CD4-positive, alpha-beta T cell (primary cell): ENCODE measurements around the gene PEAK3. TPM values are rescaled to one million over a fixed set of nuclear protein-coding genes. Genes with fewer than 3 reads are reported as not detected.

ENCODE experiments used
- ATAC-seq: fragments of 200-7000 bp; cut with Tn5 transposase; one replicate; pipeline ENCODE4 v1.10.0; 2022; ENCODE audit warnings: mild to moderate bottlenecking; ENCODE audit not compliant: poor library complexity
- CTCF ChIA-PET: fragments of 350-600 bp; sonication (Branson Sonifier 250); formaldehyde crosslinking; loops from one replicate; lab custom pipeline; 2021; ENCODE audit warnings: antibody characterized with exemption, inconsistent platforms; lab: Charles Lee
- POLR2A ChIA-PET: fragments of 350-600 bp; sonication (Branson Sonifier 250); formaldehyde crosslinking; loops from one replicate; lab custom pipeline; 2021; ENCODE audit warnings: antibody characterized with exemption, inconsistent platforms; lab: Charles Lee
- DNase-seq, 14 experiments: peaks; one replicate each; pipeline ENCODE4 v3.0.0-alpha.2; 2013 to 2020; ENCODE audit warnings: mixed read lengths in 2 of 14
- H3K27ac ChIP-seq, 2 donors: one replicate each; pipeline versions ENCODE4 v1.5.1 to v1.7.0; 2013; ENCODE audit warnings: low read length in 2 of 2, low read depth in 1 of 2, mild to moderate bottlenecking in 1 of 2
- H3K27me3 ChIP-seq, 2 experiments: 1 replicate in 1 of 2; 2 replicates in 1 of 2; pipeline versions ENCODE4 v1.6.1 to v1.7.0; 2013; ENCODE audit warnings: low read length in 2 of 2, control low read depth in 1 of 2, mild to moderate bottlenecking in 1 of 2, moderate library complexity in 1 of 2; ENCODE audit not compliant: insufficient read depth in 2 of 2, control insufficient read depth in 1 of 2
- H3K36me3 ChIP-seq: one replicate; pipeline ENCODE4 v1.6.1; 2013; ENCODE audit warnings: low read length, control low read depth; ENCODE audit not compliant: insufficient read depth
- H3K4me1 ChIP-seq: one replicate; pipeline ENCODE4 v1.6.1; 2013; ENCODE audit warnings: low read length, control low read depth; ENCODE audit not compliant: insufficient read depth
- H3K4me3 ChIP-seq: one replicate; pipeline ENCODE4 v1.5.1; 2013; ENCODE audit warnings: mild to moderate bottlenecking, low read length, moderate library complexity
- H3K9me3 ChIP-seq, 2 experiments: 1 replicate in 1 of 2; 2 replicates in 1 of 2; pipeline versions ENCODE4 v1.6.1 to v1.7.0; 2013; ENCODE audit warnings: low read length in 2 of 2, mild to moderate bottlenecking in 2 of 2, control low read depth in 1 of 2, moderate library complexity in 1 of 2; ENCODE audit not compliant: control insufficient read depth in 1 of 2, insufficient read depth in 1 of 2
- H3K27ac Mint-ChIP-seq: one replicate; pipeline ENCODE4 v1.8.0; 2020; ENCODE audit warnings: mixed read lengths
- H3K27me3 Mint-ChIP-seq: one replicate; pipeline ENCODE4 v1.8.0; 2021; ENCODE audit warnings: mixed read lengths
- H3K36me3 Mint-ChIP-seq: one replicate; pipeline ENCODE4 v1.8.0; 2021; ENCODE audit warnings: low read depth, mixed read lengths
- H3K4me1 Mint-ChIP-seq: one replicate; pipeline ENCODE4 v1.8.0; 2021; ENCODE audit warnings: low read depth, mixed read lengths
- H3K4me3 Mint-ChIP-seq: one replicate; pipeline ENCODE4 v1.8.0; 2020; ENCODE audit warnings: mild to moderate bottlenecking, mixed read lengths
- H3K9me3 Mint-ChIP-seq: one replicate; pipeline ENCODE4 v1.8.0; 2020; ENCODE audit warnings: mixed read lengths
- CTCF ChIP-seq: fragments of 200-600 bp; IDR thresholded peaks from one replicate; pipeline ENCODE4 v1.8.0; 2022; ENCODE audit warnings: antibody characterized with exemption, mild to moderate bottlenecking
- intact Hi-C, 2 experiments: fragments of 100-400 bp; cut with DNase I in 1 of 2; cut with micrococcal nuclease in 1 of 2; formaldehyde crosslinking; loops; one replicate each; pipeline versions ENCODE4 v1.15.1 to v1.9.0; 2023 to 2025; cut with DNase I, micrococcal nuclease
- total RNA-seq, 174 experiments: library from RNA in 2 of 174; stranded (reverse) in 2 of 174; gene quantifications; one replicate each; pipeline ENCODE4 v1.2.3 and lab custom pipeline; 2021 to 2026

The PEAK3 gene
- total RNA-seq, 2 experiments from 2014 or later: not detected

DNA sequence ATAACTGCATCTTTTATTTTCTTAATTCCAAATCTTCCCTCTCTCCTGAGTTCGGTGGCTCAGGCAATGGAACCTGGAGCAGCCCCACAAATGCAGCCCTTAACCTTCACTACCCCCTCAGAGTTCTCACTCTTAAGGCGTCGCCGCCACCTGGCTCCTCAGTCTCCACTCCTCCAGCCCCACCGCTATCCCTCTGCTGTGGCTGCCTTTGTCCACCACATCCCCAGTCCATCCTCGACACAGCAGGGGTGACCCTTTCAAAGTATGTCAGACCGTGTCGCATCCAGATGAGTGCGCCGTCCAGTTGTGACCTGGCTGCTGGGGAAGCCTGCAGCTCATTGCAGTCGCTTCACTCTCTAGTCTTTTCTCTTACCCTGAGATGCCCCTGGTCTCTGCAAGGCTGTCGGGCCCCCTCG is 47.5 kb upstream of the PEAK3 start:
- H3K36me3 Mint-ChIP-seq: peaks cover 43% of the 10 kb centered on the region
- peak overlapping the region; percentile 93 for H3K4me3 Mint-ChIP-seq
- CTCF ChIA-PET: no interaction called here
- Histone ChIP-seq H3K9me3 (no peaks in the 10 kb centered on the region), H3K27me3 (no peaks in the 10 kb centered on the region), H3K4me3 (peak overlapping the region; percentile 96), H3K27ac (no peak overlapping the region), H3K36me3 (peaks cover 18% of the 10 kb centered on the region), H3K4me1 (peaks cover 78% of the 10 kb centered on the region)
- POLR2A ChIA-PET: no interaction called here
- peaks cover 72% of the 10 kb centered on the region for H3K4me1 Mint-ChIP-seq
- H3K9me3 Mint-ChIP-seq: no peaks in the 10 kb centered on the region
- peak overlapping the region; percentile 93 for H3K27ac Mint-ChIP-seq
- ATAC-seq (no peak), DNase-seq (no peak)
- no peak for TF ChIP-seq CTCF
- no peaks in the 10 kb centered on the region for H3K27me3 Mint-ChIP-seq
- intact Hi-C loops: loop anchor here (5.0 kb wide), 5 partner anchors 37 to 177 kb away; partner anchors contain the start of genes AP3D1 (in 1 of the 2) and TIMM13 (in 1 of the 2)

GRCh38 chr19:2329149-2329478 is 47.1 kb upstream of the PEAK3 start:
- Mint-ChIP-seq H3K27ac (peak overlapping the region; percentile 93), H3K27me3 (no peaks in the 10 kb centered on the region), H3K4me3 (peak overlapping the region; percentile 93), H3K4me1 (peaks cover 74% of the 10 kb centered on the region), H3K36me3 (peaks cover 47% of the 10 kb centered on the region), H3K9me3 (no peaks in the 10 kb centered on the region)
- intact Hi-C loops: loop anchor here (5.0 kb wide), 5 partner anchors 37 to 177 kb away; partner anchors contain the start of genes AP3D1 (in 1 of the 2) and TIMM13 (in 1 of the 2)
- H3K27me3 ChIP-seq: no peaks in the 10 kb centered on the region
- POLR2A ChIA-PET: interaction anchor here (1.7 kb wide), 1 partner anchor 40 kb away, joined by 7 read pairs; no protein-coding TSS in a partner anchor
- peaks cover 22% of the 10 kb centered on the region for H3K36me3 ChIP-seq
- peak overlapping the region; percentile 96 for H3K4me3 ChIP-seq
- no peaks in the 10 kb centered on the region for H3K9me3 ChIP-seq
- DNase-seq: no peak
- H3K4me1 ChIP-seq: peaks cover 76% of the 10 kb centered on the region
- H3K27ac ChIP-seq: no peak overlapping the region
- no peak for ATAC-seq
- no peak for TF ChIP-seq CTCF
- CTCF ChIA-PET: no interaction called here

GRCh38 chr19:2328401-2329148 is 46.6 kb upstream of the PEAK3 start, which contains the start of the genes LSM7 and SPPL2B:
LSM7 (minus strand) TSS chr19:2328586; CDS start chr19:2328566, 20 bp downstream.
SPPL2B (plus strand) TSS chr19:2328684; CDS start chr19:2328710, 26 bp downstream.
- Histone ChIP-seq H3K27me3 (no peaks in the 10 kb centered on the region), H3K9me3 (no peaks in the 10 kb centered on the region), H3K36me3 (peaks cover 26% of the 10 kb centered on the region), H3K4me1 (peaks cover 70% of the 10 kb centered on the region), H3K4me3 (peak within 1 kb of the TSS; percentile 96), H3K27ac (peak within 1 kb of the TSS; percentile 57 to 78)
- peak within 1 kb of the TSS; percentile 93 for H3K27ac Mint-ChIP-seq
- peak within 1 kb of the TSS; percentile 100 for H3K4me3 Mint-ChIP-seq
- H3K4me1 Mint-ChIP-seq: peaks cover 74% of the 10 kb centered on the region
- no peak for TF ChIP-seq CTCF
- ATAC-seq: peak; percentile 69
- H3K36me3 Mint-ChIP-seq: peaks cover 47% of the 10 kb centered on the region
- ChIA-PET POLR2A (interaction anchor here (0.6 to 1.7 kb wide), 11 partner anchors 13 to 245 kb away, joined by 3 to 7 read pairs (median 4); partner anchors contain the start of genes GADD45B and PLEKHJ1), CTCF (no interaction called here)
- peak; percentile 86 to 98 (median 92) for DNase-seq
- intact Hi-C loops: loop anchor here (1.0 to 5.0 kb wide), 6 partner anchors 36 to 176 kb away; partner anchors contain the start of genes AP3D1 (in 1 of the 2), PLEKHJ1 (in 1 of the 2), SF3A2 (in 1 of the 2) and TIMM13 (in 1 of the 2)
- no peaks in the 10 kb centered on the region for H3K27me3 Mint-ChIP-seq
- H3K9me3 Mint-ChIP-seq: no peaks in the 10 kb centered on the region
